Neural cell (in vitro differentiated cells): ENCODE results near the gene FHAD1. TPM values are rescaled to one million over a fixed set of nuclear protein-coding genes. Genes with fewer than 3 reads are reported as not detected.

Source experiments
- H2AFZ ChIP-seq: fragments of 200-600, 300-800 bp; sonication (generic), shearing (Covaris generic); 2 replicates; pipeline ENCODE4 v1.6.0; 2014; ENCODE audit warnings: low read depth, mild to moderate bottlenecking, antibody characterized with exemption, low read length, moderate library complexity
- H3F3A ChIP-seq: fragments of 200-600 bp; shearing (Covaris generic); 2 replicates; pipeline ENCODE4 v1.6.1; 2016; ENCODE audit warnings: mild to moderate bottlenecking, moderate library complexity, mixed read lengths, antibody characterized with exemption, low read length; ENCODE audit not compliant: insufficient read depth, poor library complexity, severe bottlenecking
- H3K27ac ChIP-seq: fragments of 200-600, 300-800 bp; sonication (generic), shearing (Covaris generic); 2 replicates; pipeline ENCODE4 v1.5.1; 2014; ENCODE audit warnings: mild to moderate bottlenecking, low read length, moderate library complexity
- H3K27me3 ChIP-seq: fragments of 300-800, 200-600 bp; sonication (generic), shearing (Covaris generic); 2 replicates; pipeline ENCODE4 v1.6.0; 2014; ENCODE audit warnings: mild to moderate bottlenecking, low read depth, low read length, moderate library complexity; ENCODE audit not compliant: insufficient read depth
- H3K36me3 ChIP-seq: fragments of 300-800, 200-600 bp; sonication (generic), shearing (Covaris generic); 2 replicates; pipeline ENCODE4 v1.5.1; 2014; ENCODE audit warnings: mild to moderate bottlenecking, antibody characterized with exemption, low read length, moderate library complexity; ENCODE audit not compliant: insufficient read depth
- H3K4me2 ChIP-seq: fragments of 300-800, 200-600 bp; sonication (generic), shearing (Covaris generic); 2 replicates; pipeline ENCODE4 v1.6.0; 2014; ENCODE audit warnings: mild to moderate bottlenecking, low read length
- H3K4me3 ChIP-seq: fragments of 300-800, 200-600 bp; sonication (generic), shearing (Covaris generic); 2 replicates; pipeline ENCODE4 v1.5.1; 2014; ENCODE audit warnings: mild to moderate bottlenecking, low read length, moderate library complexity
- H3K79me2 ChIP-seq: fragments of 200-600 bp; shearing (Covaris generic); replicated peaks from 2 replicates; pipeline ENCODE4 v1.6.0; 2014; ENCODE audit warnings: mild to moderate bottlenecking, low read length, moderate library complexity; ENCODE audit not compliant: insufficient read depth
- H3K9ac ChIP-seq: fragments of 300-800, 200-600 bp; sonication (generic), shearing (Covaris generic); 2 replicates; pipeline ENCODE4 v1.6.1; 2016; ENCODE audit warnings: mild to moderate bottlenecking, low read length, mixed read lengths
- H3K9me2 ChIP-seq: fragments of 200-600 bp; shearing (Covaris generic); 2 replicates; pipeline ENCODE4 v1.6.1; 2016; ENCODE audit warnings: mild to moderate bottlenecking, low read length, mixed read lengths; ENCODE audit not compliant: insufficient read depth
- H3K9me3 ChIP-seq: fragments of 200-600, 300-800 bp; sonication (generic), shearing (Covaris generic); 2 replicates; pipeline ENCODE4 v1.6.1; 2016; ENCODE audit warnings: mild to moderate bottlenecking, mixed run types, low read length, moderate library complexity, mixed read lengths
- H4K20me1 ChIP-seq: fragments of 200-600 bp; shearing (Covaris generic); 2 replicates; pipeline ENCODE4 v1.6.1; 2016; ENCODE audit warnings: mild to moderate bottlenecking, mixed run types; ENCODE audit not compliant: insufficient read depth
- EP300 ChIP-seq: fragments of 450-650 bp; conservative IDR thresholded peaks from 2 replicates; pipeline ENCODE4 v1.6.1; 2014; ENCODE audit warnings: antibody characterized with exemption, mild to moderate bottlenecking, moderate library complexity; ENCODE audit not compliant: poor library complexity, severe bottlenecking
- EZH2 ChIP-seq: fragments of 200-600, 300-800 bp; shearing (Covaris generic), sonication (generic); IDR thresholded peaks from 2 replicates; pipeline ENCODE4 v1.6.1; 2014; ENCODE audit warnings: antibody characterized with exemption, low read length, borderline replicate concordance, mild to moderate bottlenecking; ENCODE audit not compliant: insufficient read depth, poor library complexity, severe bottlenecking
- MXI1 ChIP-seq: fragments of 450-650 bp; conservative IDR thresholded peaks from 2 replicates; pipeline ENCODE4 v1.6.1; 2014; ENCODE audit warnings: antibody characterized with exemption, mild to moderate bottlenecking; ENCODE audit not compliant: poor library complexity, severe bottlenecking
- POLR2AphosphoS5 ChIP-seq: IDR thresholded peaks from 2 replicates; pipeline ENCODE4 v1.6.1; 2012
- RAD21 ChIP-seq: fragments of 450-650 bp; conservative IDR thresholded peaks from 2 replicates; pipeline ENCODE4 v1.6.1; 2014; ENCODE audit warnings: antibody characterized with exemption, mild to moderate bottlenecking, moderate library complexity
- REST ChIP-seq: IDR thresholded peaks from 2 replicates; pipeline ENCODE4 v1.6.1; 2012; ENCODE audit warnings: borderline replicate concordance
- SMC3 ChIP-seq: fragments of 450-650 bp; conservative IDR thresholded peaks from 2 replicates; pipeline ENCODE4 v1.6.1; 2014; ENCODE audit warnings: antibody characterized with exemption, mild to moderate bottlenecking, moderate library complexity; ENCODE audit not compliant: poor library complexity
- TAF1 ChIP-seq: IDR thresholded peaks from 2 replicates; pipeline ENCODE4 v1.6.1; 2012; ENCODE audit warnings: low read depth
- polyA plus RNA-seq: library from polyadenylated mRNA; depleted of rRNA; stranded (reverse); fragments of >200 nt; gene quantifications from 2 replicates; pipeline ENCODE4 v1.2.3, GENCODE V29; 2014
- TF ChIP-seq, protein P1 (sequence below): fragments of 450-650 bp; IDR thresholded peaks from 2 replicates; pipeline ENCODE4 v1.5.1; 2014; ENCODE audit warnings: antibody characterized with exemption, mild to moderate bottlenecking, moderate library complexity; ENCODE audit not compliant: poor library complexity, severe bottlenecking

The FHAD1 gene
- polyA plus RNA-seq, 1 donor from 2014 or later: 0.46 TPM

GRCh38 chr1:15273274-15273673, 26.3 kb downstream of the FHAD1 start:
- H3K36me3 ChIP-seq: no peaks in the 10 kb centered on the region
- H4K20me1 ChIP-seq: no peaks in the 10 kb centered on the region
- H3K9me3 ChIP-seq: no peaks in the 10 kb centered on the region
- no peak overlapping the region for H3K9ac ChIP-seq
- no peak overlapping the region for H3K4me3 ChIP-seq
- no peak overlapping the region for H3K27ac ChIP-seq
- TF ChIP-seq SMC3: no peak
- TF ChIP-seq, protein P1, sequence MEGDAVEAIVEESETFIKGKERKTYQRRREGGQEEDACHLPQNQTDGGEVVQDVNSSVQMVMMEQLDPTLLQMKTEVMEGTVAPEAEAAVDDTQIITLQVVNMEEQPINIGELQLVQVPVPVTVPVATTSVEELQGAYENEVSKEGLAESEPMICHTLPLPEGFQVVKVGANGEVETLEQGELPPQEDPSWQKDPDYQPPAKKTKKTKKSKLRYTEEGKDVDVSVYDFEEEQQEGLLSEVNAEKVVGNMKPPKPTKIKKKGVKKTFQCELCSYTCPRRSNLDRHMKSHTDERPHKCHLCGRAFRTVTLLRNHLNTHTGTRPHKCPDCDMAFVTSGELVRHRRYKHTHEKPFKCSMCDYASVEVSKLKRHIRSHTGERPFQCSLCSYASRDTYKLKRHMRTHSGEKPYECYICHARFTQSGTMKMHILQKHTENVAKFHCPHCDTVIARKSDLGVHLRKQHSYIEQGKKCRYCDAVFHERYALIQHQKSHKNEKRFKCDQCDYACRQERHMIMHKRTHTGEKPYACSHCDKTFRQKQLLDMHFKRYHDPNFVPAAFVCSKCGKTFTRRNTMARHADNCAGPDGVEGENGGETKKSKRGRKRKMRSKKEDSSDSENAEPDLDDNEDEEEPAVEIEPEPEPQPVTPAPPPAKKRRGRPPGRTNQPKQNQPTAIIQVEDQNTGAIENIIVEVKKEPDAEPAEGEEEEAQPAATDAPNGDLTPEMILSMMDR: no peak
- no peak for TF ChIP-seq TAF1
- no peak overlapping the region for H3K4me2 ChIP-seq
- no peaks in the 10 kb centered on the region for H3F3A ChIP-seq
- no peaks in the 10 kb centered on the region for H3K27me3 ChIP-seq
- no peak overlapping the region for H2AFZ ChIP-seq
- no peaks in the 10 kb centered on the region for H3K9me2 ChIP-seq
- H3K79me2 ChIP-seq: no peaks in the 10 kb centered on the region

DNA sequence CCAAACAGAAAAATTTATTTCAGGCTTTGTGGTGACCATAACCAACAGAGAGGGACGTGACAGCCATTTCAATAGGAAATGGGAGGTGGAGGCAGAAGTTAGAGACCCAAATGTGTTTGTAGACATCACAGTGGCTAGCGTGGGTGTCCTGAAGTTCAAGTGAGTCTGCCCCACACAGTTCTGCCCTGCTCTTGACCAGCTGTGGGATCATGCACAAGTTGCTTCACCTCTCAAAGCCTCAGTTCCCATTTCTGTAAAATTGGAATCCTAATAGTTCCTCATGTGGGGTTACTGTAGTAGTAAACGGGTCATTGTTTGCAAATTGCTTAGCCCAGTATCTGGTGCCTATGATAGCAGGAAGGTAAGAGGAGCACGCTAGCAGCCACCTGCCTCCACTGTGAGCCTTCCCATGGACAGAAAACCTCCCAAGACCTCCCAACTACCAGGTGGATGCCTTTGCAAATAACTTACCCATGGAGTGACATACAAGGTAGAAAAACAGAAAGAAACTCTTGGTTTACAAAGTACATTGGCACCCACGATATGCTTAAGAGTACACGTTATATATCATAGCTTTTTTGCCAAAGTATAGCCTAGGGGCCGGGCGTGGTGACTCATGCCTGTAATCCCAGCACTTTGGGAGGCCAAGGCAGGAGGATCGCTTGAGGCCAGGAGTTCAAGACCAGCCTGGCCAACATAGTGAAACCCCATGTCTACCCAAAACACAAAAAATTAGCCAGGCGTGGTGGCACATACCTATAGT, 29.1 kb downstream of the FHAD1 start:
- TF ChIP-seq EP300: no peak
- TF ChIP-seq POLR2AphosphoS5: no peak
- TF ChIP-seq EZH2: no peak
- TF ChIP-seq, protein P1: no peak
- no peak for TF ChIP-seq REST
- TF ChIP-seq RAD21: no peak
- TF ChIP-seq TAF1: no peak
- TF ChIP-seq SMC3: no peak
- no peak for TF ChIP-seq MXI1
- Histone ChIP-seq H4K20me1 (no peaks in the 10 kb centered on the region), H3K9me3 (no peaks in the 10 kb centered on the region)

More for the DNA sequence above, 29.1 kb downstream of the FHAD1 start:
- Histone ChIP-seq H3K4me3 (no peak overlapping the region), H2AFZ (no peak overlapping the region), H3K9me2 (no peaks in the 10 kb centered on the region), H3K79me2 (no peaks in the 10 kb centered on the region), H3K4me2 (no peak overlapping the region), H3K27ac (no peak overlapping the region), H3K9ac (no peak overlapping the region), H3K27me3 (no peaks in the 10 kb centered on the region), H3F3A (no peaks in the 10 kb centered on the region), H3K36me3 (no peaks in the 10 kb centered on the region)
